IMR-90 (cell line): Measurements from ENCODE around the gene TBCA. TPM values are rescaled to one million over a fixed set of nuclear protein-coding genes. Genes with fewer than 3 reads are reported as not detected.

ENCODE experiments used
- ATAC-seq: fragments of 200-7000 bp; cut with Tn5 transposase; 2 replicates; pipeline ENCODE4 v1.9.1; 2020; ENCODE audit warnings: low read depth, mild to moderate bottlenecking, moderate library complexity
- BruUV-seq: library from RNA; stranded (reverse); fragments of 400-500 nt; replicated peaks from 2 replicates; lab custom pipeline; 2021; lab: Mats Ljungman, UMichigan
- CTCF ChIA-PET: fragments of 300-600 bp; formaldehyde crosslinking; extraction: SDS; loops from one replicate; lab custom pipeline; 2021; ENCODE audit warnings: antibody characterized with exemption; lab: Yijun Ruan, JAX
- POLR2A ChIA-PET: fragments of 300-600 bp; sonication (Branson Sonifier 250); formaldehyde crosslinking; loops from one replicate; lab custom pipeline; 2022; ENCODE audit warnings: antibody characterized with exemption; ENCODE audit not compliant: unreplicated experiment; lab: Charles Lee
- DNase-seq: peaks from one replicate; pipeline ENCODE4 v3.0.0; 2013
- H2AFZ ChIP-seq: replicated peaks from 2 replicates; pipeline ENCODE3; 2013; ENCODE audit warnings: low read length, mild to moderate bottlenecking; ENCODE audit not compliant: poor library complexity
- H2AK5ac ChIP-seq: 2 replicates; pipeline ENCODE4 v1.6.1; 2013; ENCODE audit warnings: low read depth, low read length, inconsistent platforms
- H2AK9ac ChIP-seq: replicated peaks from 2 replicates; pipeline ENCODE3; 2013; ENCODE audit warnings: mild to moderate bottlenecking, low read depth, low read length, moderate library complexity; ENCODE audit not compliant: poor library complexity
- H2BK120ac ChIP-seq: 2 replicates; pipeline ENCODE4 v1.6.1; 2013; ENCODE audit warnings: low read depth, low read length, inconsistent platforms
- H2BK15ac ChIP-seq: 3 replicates; pipeline ENCODE4 v1.6.1; 2013; ENCODE audit warnings: low read depth, low read length, inconsistent platforms
- H2BK20ac ChIP-seq: 2 replicates; pipeline ENCODE4 v1.6.1; 2013; ENCODE audit warnings: low read depth, mild to moderate bottlenecking, inconsistent platforms, low read length, moderate library complexity
- H2BK5ac ChIP-seq: 2 replicates; pipeline ENCODE4 v1.6.1; 2013; ENCODE audit warnings: mild to moderate bottlenecking, low read depth, low read length, inconsistent platforms; ENCODE audit not compliant: poor library complexity, severe bottlenecking
- H3K14ac ChIP-seq: replicated peaks from 2 replicates; pipeline ENCODE4 v1.6.1; 2013; ENCODE audit warnings: low read depth, low read length, inconsistent platforms
- H3K18ac ChIP-seq: 2 replicates; pipeline ENCODE4 v1.6.1; 2013; ENCODE audit warnings: low read depth, low read length, control low read depth
- H3K23ac ChIP-seq: 2 replicates; pipeline ENCODE4 v1.6.1; 2013; ENCODE audit warnings: low read depth, low read length, inconsistent platforms
- H3K27ac ChIP-seq: 2 replicates; pipeline ENCODE4 v1.5.1; 2013; ENCODE audit warnings: mild to moderate bottlenecking, control low read depth, low read length; ENCODE audit not compliant: insufficient read depth
- H3K27me3 ChIP-seq: 2 replicates; pipeline ENCODE4 v1.6.1; 2013; ENCODE audit warnings: low read length; ENCODE audit not compliant: control insufficient read depth, insufficient read depth
- H3K36me3 ChIP-seq: 2 replicates; pipeline ENCODE4 v1.6.1; 2013; ENCODE audit warnings: low read length, mixed read lengths; ENCODE audit not compliant: control insufficient read depth, insufficient read depth
- H3K4ac ChIP-seq: 2 replicates; pipeline ENCODE4 v1.6.1; 2013; ENCODE audit warnings: low read depth, low read length, inconsistent platforms
- H3K4me1 ChIP-seq: 2 replicates; pipeline ENCODE4 v1.6.1; 2013; ENCODE audit warnings: low read length, mixed read lengths; ENCODE audit not compliant: control insufficient read depth, insufficient read depth
- H3K4me2 ChIP-seq: 2 replicates; pipeline ENCODE4 v1.6.1; 2013; ENCODE audit warnings: low read depth, mild to moderate bottlenecking, control low read depth, low read length, moderate library complexity
- H3K4me3 ChIP-seq: 2 replicates; pipeline ENCODE4 v1.5.1; 2013; ENCODE audit warnings: low read depth, mild to moderate bottlenecking, control low read depth, low read length, moderate library complexity; ENCODE audit not compliant: insufficient read depth
- H3K56ac ChIP-seq: 2 replicates; pipeline ENCODE4 v1.6.1; 2013; ENCODE audit warnings: low read length, inconsistent platforms; ENCODE audit not compliant: insufficient read depth; ENCODE audit errors: extremely low read depth
- H3K79me1 ChIP-seq, 2 experiments: 2 replicates each; pipeline ENCODE4 v1.6.1; 2013; ENCODE audit warnings: low read length in 2 of 2, inconsistent platforms in 1 of 2, low read depth in 1 of 2
- H3K9ac ChIP-seq: 2 replicates; pipeline ENCODE4 v1.6.1; 2013; ENCODE audit warnings: low read depth, low read length, control low read depth
- H3K9me1 ChIP-seq: 2 replicates; pipeline ENCODE4 v1.6.1; 2013; ENCODE audit warnings: low read length, inconsistent platforms; ENCODE audit not compliant: insufficient read depth
- H3K9me3 ChIP-seq: 2 replicates; pipeline ENCODE4 v1.6.1; 2013; ENCODE audit warnings: low read length; ENCODE audit not compliant: control insufficient read depth, insufficient read depth
- H4K20me1 ChIP-seq: 2 replicates; pipeline ENCODE4 v1.6.1; 2013; ENCODE audit warnings: low read length, inconsistent platforms; ENCODE audit not compliant: insufficient read depth
- H4K5ac ChIP-seq: 2 replicates; pipeline ENCODE4 v1.6.1; 2013; ENCODE audit warnings: mild to moderate bottlenecking, low read depth, low read length, control low read depth
- H4K8ac ChIP-seq, 2 experiments: 2 replicates each; pipeline ENCODE4 v1.6.1; 2013; ENCODE audit warnings: low read depth in 2 of 2, low read length in 2 of 2, control low read depth in 1 of 2, inconsistent platforms in 1 of 2
- H4K91ac ChIP-seq: 2 replicates; pipeline ENCODE4 v1.6.1; 2013; ENCODE audit warnings: low read depth, low read length, inconsistent platforms; ENCODE audit not compliant: insufficient read depth
- BHLHE40 ChIP-seq: fragments of 150-350 bp; IDR thresholded peaks from 2 replicates; pipeline ENCODE4 v1.6.1; 2016; ENCODE audit warnings: mild to moderate bottlenecking, low read depth, low read length
- WGBS, 2 experiments: methylation state at CpG; one replicate each; pipeline versions ENCODE4 v1.1.5 to v1.1.7; 2013; ENCODE audit warnings: missing lambda C conversion rate in 2 of 2; ENCODE audit not compliant: insufficient read length in 1 of 2; ENCODE audit errors: extremely low coverage in 2 of 2; 5-methylcytosine and 5-hydroxymethylcytosine counted together
- dilution Hi-C: fragments of 300-500 bp; cut with HindIII; formaldehyde crosslinking; loops from one replicate; pipeline ENCODE4 v1.14.3; 2018; ENCODE audit warnings: low sequenced_read_pairs; ENCODE audit not compliant: unreplicated experiment
- in situ Hi-C: fragments of 300-500 bp; cut with MboI; formaldehyde crosslinking; loops from 3 replicates; pipeline ENCODE4 v1.14.3; 2019; ENCODE audit warnings: low sequenced_read_pairs, inconsistent platforms, mixed read lengths
- intact Hi-C: fragments of 100-400 bp; cut with micrococcal nuclease; formaldehyde crosslinking; loops from 2 replicates; pipeline ENCODE4 v1.10.0; 2022
- polyA plus RNA-seq, 3 experiments: library from polyadenylated mRNA; depleted of rRNA; stranded (reverse); fragments of >200 nt; gene quantifications; 2 replicates each; pipeline ENCODE4 v1.2.3, GENCODE V29; 2012; ENCODE audit warnings: low replicate concordance in 1 of 3
- total RNA-seq: library from RNA; depleted of rRNA; stranded (reverse); fragments of >200 nt; gene quantifications from 2 replicates; pipeline ENCODE4 v1.2.3, GENCODE V29; 2012

The TBCA gene
- total and polyA plus RNA-seq, 2 of the 4 experiments (the other 2 are of a cell fraction): 6.1 to 137 TPM

GRCh38 chr5:77644371-77645157, 131.6 kb downstream of the TBCA start:
- Histone ChIP-seq H3K4ac (no peak overlapping the region), H2BK5ac (no peak overlapping the region), H3K27ac (no peak overlapping the region), H3K36me3 (no peaks in the 10 kb centered on the region), H3K9me1 (no peaks in the 10 kb centered on the region), H3K79me1 (no peaks in the 10 kb centered on the region), H4K5ac (no peak overlapping the region), H3K56ac (no peak overlapping the region), H2AFZ (no peak overlapping the region), H3K4me3 (no peak overlapping the region), H4K8ac (no peak overlapping the region), H3K4me2 (no peak overlapping the region), H2BK15ac (no peak overlapping the region), H3K27me3 (peaks cover 89% of the 10 kb centered on the region), H4K20me1 (peaks cover 6% of the 10 kb centered on the region; the same call in 1 of the 2 replicates), H3K23ac (no peak overlapping the region), H3K14ac (no peak overlapping the region), H2AK5ac (no peak overlapping the region), H2BK120ac (no peak overlapping the region), H3K4me1 (peaks cover 2% of the 10 kb centered on the region; the same call in 1 of the 2 replicates), H3K9me3 (peaks cover 11% of the 10 kb centered on the region; the same call in 1 of the 2 replicates), H4K91ac (no peak overlapping the region), H2AK9ac (no peak overlapping the region), H2BK20ac (no peak overlapping the region), H3K18ac (no peak overlapping the region), H3K9ac (no peak overlapping the region)
- CTCF ChIA-PET: no interaction called here
- WGBS, 2 experiments: 2% methylated on average over 7 of the region's 33 CpGs; no CpG with 5 or more reads in 1 of the 2 experiments
- in situ Hi-C loops (no loop called here), dilution Hi-C loops (no loop called here), intact Hi-C loops (loop anchor here (10.0 kb wide), 1 partner anchor 360 kb away; no protein-coding TSS in a partner anchor)
- POLR2A ChIA-PET: no interaction called here
- ATAC-seq: no peak
- BruUV-seq: no TSS peak
- TF ChIP-seq BHLHE40: no peak
- DNase-seq: no peak
